ENCODE data around the gene SLCO4A1.

GRCh38 chr20:62664019-62664971, 22.0 kb downstream of the SLCO4A1 start:
- no peak for TF ChIP-seq CTCF (IDR thresholded peaks at IDR 0.05)
- no peak for TF ChIP-seq POLR2A (IDR thresholded peaks at IDR 0.05)
- TF ChIP-seq EP300 (IDR thresholded peaks at IDR 0.05) = no peak
